ENCODE measurements around the gene DHDH.
"Not testable (repeated sequence)": the region's sequence is repeated elsewhere in the genome, so short reads cannot be mapped to it uniquely, and the experiment has no call there.

Gene DHDH

DNA sequence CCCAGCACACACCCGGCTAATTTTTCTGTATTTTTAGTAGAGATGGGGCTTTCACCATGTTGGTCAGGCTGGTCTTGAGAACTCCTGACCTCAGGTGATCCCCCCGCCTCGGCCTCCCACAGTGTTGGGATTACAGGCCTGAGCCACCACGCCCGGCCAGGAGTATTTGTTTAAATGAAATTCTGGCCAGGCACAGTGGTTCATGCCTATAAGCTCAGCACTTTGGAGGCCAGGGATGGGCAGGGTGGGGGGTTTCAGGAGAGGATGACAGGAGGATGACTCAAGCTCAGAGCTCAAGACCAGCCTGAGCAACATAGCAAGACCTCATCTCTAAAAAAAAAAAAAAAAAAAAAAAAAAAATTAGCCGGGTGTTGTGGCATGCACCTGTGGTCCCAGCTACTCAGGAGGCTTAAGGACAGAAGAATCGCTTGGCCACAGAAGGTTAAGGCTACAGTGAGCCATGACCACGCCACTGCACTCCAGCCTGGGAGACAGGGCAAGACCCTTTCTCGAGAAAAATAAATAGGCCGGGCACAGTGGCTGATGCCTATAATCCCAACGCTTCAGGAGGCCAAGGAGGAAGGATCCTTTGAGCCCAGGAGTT, 8.2 kb upstream of the DHDH start:
- Mint-ChIP-seq H3K9me3 (no peaks in the 10 kb centered on the region), H3K4me3 (no peak overlapping the region), H3K27ac (no peak overlapping the region), H3K4me1 (ENCODE audit: low read depth) (peaks cover 6% of the 10 kb centered on the region), H3K27me3 (no peaks in the 10 kb centered on the region), H3K36me3 (ENCODE audit: low read depth) (peaks cover 25% of the 10 kb centered on the region)
- DNase-seq, result no peak

DNA sequence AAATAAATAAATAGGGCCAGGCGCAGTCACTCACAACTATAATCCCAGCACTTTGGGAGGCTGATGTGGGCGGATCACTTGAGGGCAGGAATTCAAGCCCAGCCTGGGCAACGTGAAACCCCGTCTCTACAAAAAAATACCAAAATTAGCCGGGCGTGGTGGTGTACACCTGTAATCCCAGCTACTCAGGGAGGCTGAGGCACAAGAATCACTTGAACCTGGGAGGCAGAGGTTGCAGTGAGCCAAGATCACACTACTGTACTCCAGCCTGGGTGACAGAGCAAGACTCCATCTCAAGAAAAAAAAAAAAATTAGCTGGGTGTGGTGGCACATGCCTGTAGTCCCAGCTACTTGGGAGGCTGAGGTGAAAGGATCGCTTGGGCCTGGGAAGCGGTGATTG, 7.6 kb upstream of the DHDH start:
- H3K27ac Mint-ChIP-seq; H3K27me3 Mint-ChIP-seq; H3K4me1 Mint-ChIP-seq (ENCODE audit: low read depth); DNase-seq; H3K9me3 Mint-ChIP-seq; H3K4me3 Mint-ChIP-seq: not testable (repeated sequence)
- H3K36me3 Mint-ChIP-seq (ENCODE audit: low read depth), result peaks cover 22% of the 10 kb centered on the region

DNA sequence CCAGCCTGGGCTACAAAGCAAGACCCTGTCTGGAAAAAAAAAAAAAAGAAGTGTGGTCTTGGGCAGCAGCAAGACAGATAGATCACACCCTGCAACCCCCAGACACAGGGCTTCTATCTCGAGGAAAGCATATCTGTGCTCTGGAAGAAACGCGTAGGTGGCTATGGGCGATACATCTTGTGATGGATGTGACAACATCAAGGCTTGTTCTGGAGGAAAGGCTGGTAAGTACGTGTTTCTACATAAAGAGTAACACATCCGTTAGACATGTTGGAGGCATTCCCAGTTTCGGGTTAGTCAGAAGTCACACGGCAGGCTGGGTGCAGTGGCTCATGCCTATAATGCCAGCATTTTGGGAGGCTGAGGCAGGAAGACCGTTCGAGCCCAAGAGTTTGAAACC, 6.6 kb upstream of the DHDH start:
- peak; percentile 41 for DNase-seq
- Mint-ChIP-seq H3K36me3 (ENCODE audit: low read depth) (peaks cover 14% of the 10 kb centered on the region), H3K27ac (peak overlapping the region; percentile 63), H3K27me3 (no peaks in the 10 kb centered on the region), H3K9me3 (no peaks in the 10 kb centered on the region), H3K4me3 (peak overlapping the region; percentile 36), H3K4me1 (ENCODE audit: low read depth) (peaks cover 6% of the 10 kb centered on the region)

DNA sequence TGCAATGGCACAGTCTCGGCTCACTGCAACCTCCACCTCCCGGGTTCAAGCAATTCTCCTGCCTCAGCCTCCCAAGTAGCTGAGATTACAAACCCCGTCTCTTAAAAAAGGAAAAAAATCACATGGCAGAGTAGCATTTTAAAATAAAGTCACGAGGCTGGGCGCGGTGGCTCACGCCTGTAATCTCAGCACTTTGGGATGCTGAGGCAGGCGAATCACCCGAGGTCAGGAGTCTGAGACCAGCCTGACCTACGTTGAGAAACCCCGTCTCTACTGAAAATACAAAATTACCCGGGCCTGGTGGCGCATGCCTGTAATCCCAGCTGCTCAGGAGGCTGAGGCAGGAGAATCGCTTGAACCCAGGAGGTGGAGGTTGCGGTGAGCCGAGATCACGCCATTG, 5.8 kb upstream of the DHDH start:
- H3K27me3 Mint-ChIP-seq; H3K27ac Mint-ChIP-seq; H3K9me3 Mint-ChIP-seq; H3K4me1 Mint-ChIP-seq (ENCODE audit: low read depth); H3K36me3 Mint-ChIP-seq (ENCODE audit: low read depth); H3K4me3 Mint-ChIP-seq; DNase-seq: not testable (repeated sequence)

DNA sequence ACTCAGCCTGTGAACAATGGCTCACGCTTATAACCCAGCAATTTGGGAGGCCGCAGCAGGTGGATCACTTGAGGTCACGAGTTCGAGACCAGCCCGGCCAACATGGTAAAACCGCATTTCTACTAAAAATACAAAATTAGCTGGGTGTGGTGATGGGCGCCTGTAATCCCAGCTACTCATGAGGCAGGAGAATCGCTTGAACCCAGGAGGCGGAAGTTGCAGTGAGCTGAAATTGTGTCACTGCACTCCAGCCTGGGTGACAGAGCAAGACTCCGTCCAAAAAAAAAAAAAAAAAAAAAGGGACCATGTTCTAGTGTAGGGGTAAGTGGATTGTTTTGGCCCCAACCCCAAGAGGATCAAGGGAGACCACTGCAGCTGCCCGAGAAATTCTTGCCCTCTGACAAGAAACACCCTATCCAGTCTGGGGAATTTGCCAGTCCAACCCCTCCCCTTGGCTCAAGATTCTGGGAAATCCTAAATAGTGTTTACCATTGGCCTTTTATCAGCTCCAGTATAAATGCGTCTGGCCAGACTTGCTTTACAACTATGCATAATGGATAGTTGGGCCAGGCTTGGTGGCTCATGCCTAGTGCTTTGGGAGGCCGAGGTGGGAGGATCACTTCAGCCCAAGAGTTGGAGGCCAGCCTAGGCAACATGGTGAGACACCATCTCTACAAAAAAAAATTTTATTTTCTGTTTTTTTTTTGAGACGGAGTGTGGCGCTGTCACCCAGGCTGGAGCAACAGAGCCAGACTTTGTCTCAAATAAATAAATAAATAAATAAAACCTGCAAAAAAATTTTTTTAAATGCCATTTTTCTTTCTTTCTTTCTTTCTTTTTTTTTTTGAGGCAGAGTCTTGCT, 5.1 kb upstream of the DHDH start:
- Mint-ChIP-seq H3K9me3 (no peaks in the 10 kb centered on the region), H3K4me3 (no peak overlapping the region), H3K27ac (no peak overlapping the region), H3K4me1 (ENCODE audit: low read depth) (peaks cover 9% of the 10 kb centered on the region), H3K36me3 (ENCODE audit: low read depth) (peaks cover 2% of the 10 kb centered on the region), H3K27me3 (peaks cover 3% of the 10 kb centered on the region)
- no peak for DNase-seq

DNA sequence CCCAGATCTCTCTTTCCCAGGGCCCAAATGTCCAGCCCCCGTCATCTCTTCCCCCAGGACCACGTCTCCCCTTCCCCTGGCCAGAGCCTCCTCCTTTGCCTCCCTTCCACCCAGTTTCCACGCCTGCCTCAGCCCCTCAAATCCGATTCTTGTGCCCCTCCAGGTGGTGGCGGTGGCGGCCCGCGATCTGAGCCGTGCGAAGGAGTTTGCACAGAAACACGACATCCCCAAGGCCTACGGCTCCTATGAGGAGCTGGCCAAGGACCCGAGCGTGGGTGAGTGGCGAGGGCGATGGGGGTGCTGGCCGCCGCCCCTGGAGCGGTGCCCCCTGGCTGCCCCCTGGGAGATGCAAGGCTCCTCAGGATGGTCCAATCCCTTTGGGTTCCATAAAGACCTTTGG, 1.3 kb downstream of the DHDH start:
- peaks cover 3% of the 10 kb centered on the region for H3K27me3 Mint-ChIP-seq
- no peak overlapping the region for H3K27ac Mint-ChIP-seq
- no peaks in the 10 kb centered on the region for H3K9me3 Mint-ChIP-seq
- no peak overlapping the region for H3K4me3 Mint-ChIP-seq
- peaks cover 13% of the 10 kb centered on the region for H3K4me1 Mint-ChIP-seq (ENCODE audit: low read depth)
- DNase-seq, result no peak
- H3K36me3 Mint-ChIP-seq (ENCODE audit: low read depth), result no peaks in the 10 kb centered on the region

DNA sequence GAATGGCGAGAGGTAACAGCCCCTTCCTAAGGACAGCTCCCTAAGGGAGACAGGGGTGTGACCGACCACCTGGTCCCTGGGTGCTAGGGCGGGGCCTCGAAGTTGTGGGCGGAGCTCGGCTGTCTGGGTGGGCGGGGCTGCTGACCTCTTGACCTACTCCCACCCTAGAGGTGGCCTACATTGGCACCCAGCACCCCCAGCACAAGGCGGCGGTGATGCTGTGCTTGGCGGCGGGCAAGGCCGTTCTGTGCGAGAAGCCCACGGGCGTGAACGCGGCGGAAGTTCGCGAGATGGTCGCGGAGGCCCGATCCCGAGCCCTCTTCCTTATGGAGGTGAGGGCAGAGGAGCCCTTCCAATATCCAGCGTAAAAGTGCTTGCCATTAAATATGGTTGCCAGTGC, 2.4 kb downstream of the DHDH start:
- DNase-seq, result no peak
- Mint-ChIP-seq H3K4me1 (ENCODE audit: low read depth) (peaks cover 13% of the 10 kb centered on the region), H3K9me3 (no peaks in the 10 kb centered on the region), H3K27me3 (peaks cover 3% of the 10 kb centered on the region), H3K27ac (no peak overlapping the region), H3K36me3 (ENCODE audit: low read depth) (peaks cover 5% of the 10 kb centered on the region), H3K4me3 (no peak overlapping the region)

DNA sequence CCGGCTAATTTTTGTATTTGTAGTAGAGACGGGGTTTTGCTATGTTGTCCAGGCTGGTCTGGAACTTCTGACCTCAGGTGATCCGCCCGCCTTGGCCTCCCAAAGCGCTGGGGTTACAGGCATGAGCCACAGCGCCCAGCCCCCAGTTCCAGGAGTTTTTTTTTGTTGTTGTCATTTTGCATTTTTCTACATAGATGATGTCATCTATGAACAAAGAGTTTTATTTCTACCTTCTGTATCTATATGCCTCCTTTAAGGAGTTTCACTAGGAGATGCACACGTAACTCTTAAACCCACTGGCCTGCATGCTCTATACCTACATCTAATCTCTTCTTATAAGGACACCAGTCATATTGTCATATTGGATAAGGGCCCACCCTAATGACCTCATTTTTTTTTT, 4.8 kb downstream of the DHDH start:
- DNase-seq, result no peak
- Mint-ChIP-seq H3K27me3 (peaks cover 2% of the 10 kb centered on the region), H3K9me3 (peaks cover 5% of the 10 kb centered on the region), H3K27ac (no peak overlapping the region), H3K36me3 (ENCODE audit: low read depth) (peaks cover 9% of the 10 kb centered on the region), H3K4me1 (ENCODE audit: low read depth) (peaks cover 12% of the 10 kb centered on the region), H3K4me3 (no peak overlapping the region)

DNA sequence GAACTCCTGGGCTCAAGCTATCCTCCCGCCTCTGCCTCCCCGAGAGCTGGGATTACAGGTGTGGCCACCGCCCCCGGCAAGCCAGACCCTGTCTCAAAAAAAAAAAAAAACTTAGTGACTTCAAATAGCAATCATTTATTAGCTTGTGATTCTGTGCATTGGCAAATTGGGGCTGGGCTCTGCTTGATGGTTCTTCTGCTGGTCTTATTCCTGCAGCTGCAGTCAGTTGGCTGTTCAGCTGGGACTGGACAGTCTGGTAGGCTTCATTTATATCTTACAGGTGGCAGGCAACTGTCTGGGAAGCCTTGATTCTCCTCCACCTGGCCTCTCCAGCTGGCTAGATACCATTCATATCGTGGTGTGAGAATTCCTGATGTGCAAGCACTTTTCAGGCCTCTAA, 7.4 kb downstream of the DHDH start:
- H3K27me3 Mint-ChIP-seq, result no peaks in the 10 kb centered on the region
- peaks cover 5% of the 10 kb centered on the region for H3K9me3 Mint-ChIP-seq
- H3K4me3 Mint-ChIP-seq, result no peak overlapping the region
- H3K4me1 Mint-ChIP-seq (ENCODE audit: low read depth), result no peaks in the 10 kb centered on the region
- H3K36me3 Mint-ChIP-seq (ENCODE audit: low read depth), result peaks cover 9% of the 10 kb centered on the region
- no peak for DNase-seq
- no peak overlapping the region for H3K27ac Mint-ChIP-seq

DNA sequence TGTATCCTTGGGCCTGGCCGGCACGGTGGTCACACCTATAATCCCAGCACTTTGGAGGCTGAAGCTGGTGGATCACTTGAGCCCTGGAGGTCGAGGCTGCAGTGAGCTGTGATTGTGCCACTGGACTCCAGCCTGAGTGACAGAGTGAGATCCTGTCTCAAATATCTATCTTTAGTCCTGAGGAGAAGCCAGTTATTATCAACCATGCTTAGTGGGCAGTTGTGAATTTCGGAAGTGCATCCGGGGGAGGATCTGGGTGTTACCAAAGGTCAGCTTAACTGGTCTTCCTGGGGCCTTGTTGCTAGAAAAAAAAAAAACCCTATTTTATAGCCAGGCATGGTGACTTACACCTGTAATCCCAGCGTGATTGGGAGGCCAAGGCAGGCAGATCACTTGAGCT, 9.6 kb downstream of the DHDH start:
- Mint-ChIP-seq H3K9me3 (peaks cover 8% of the 10 kb centered on the region), H3K4me3 (no peak overlapping the region), H3K27ac (no peak overlapping the region), H3K36me3 (ENCODE audit: low read depth) (peaks cover 9% of the 10 kb centered on the region), H3K27me3 (no peaks in the 10 kb centered on the region), H3K4me1 (ENCODE audit: low read depth) (no peaks in the 10 kb centered on the region)
- no peak for DNase-seq

DNA sequence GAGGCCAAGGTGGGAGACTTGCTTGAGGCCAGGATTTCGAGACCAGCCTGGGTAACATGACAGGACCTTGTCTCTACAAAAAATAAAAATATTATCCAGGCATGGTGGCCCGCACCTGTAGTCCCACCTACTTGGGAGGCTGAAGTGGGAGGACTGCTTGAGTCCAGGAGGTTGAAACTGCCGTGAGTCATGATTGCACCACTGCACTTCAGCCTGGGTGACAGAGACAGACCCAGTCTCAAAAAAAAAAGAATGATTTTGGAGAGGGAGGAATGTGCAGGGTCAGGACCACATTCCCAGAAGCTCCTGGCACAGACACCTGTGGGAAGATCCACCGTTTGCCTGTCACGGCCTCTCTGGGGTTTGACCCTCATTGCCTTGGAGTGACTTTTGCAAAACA, 11.9 kb downstream of the DHDH start:
- H3K27ac Mint-ChIP-seq, result no peak overlapping the region
- DNase-seq, result no peak
- H3K27me3 Mint-ChIP-seq, result no peaks in the 10 kb centered on the region
- H3K9me3 Mint-ChIP-seq, result peaks cover 8% of the 10 kb centered on the region
- H3K36me3 Mint-ChIP-seq (ENCODE audit: low read depth), result peaks cover 7% of the 10 kb centered on the region
- no peaks in the 10 kb centered on the region for H3K4me1 Mint-ChIP-seq (ENCODE audit: low read depth)
- no peak overlapping the region for H3K4me3 Mint-ChIP-seq

DNA sequence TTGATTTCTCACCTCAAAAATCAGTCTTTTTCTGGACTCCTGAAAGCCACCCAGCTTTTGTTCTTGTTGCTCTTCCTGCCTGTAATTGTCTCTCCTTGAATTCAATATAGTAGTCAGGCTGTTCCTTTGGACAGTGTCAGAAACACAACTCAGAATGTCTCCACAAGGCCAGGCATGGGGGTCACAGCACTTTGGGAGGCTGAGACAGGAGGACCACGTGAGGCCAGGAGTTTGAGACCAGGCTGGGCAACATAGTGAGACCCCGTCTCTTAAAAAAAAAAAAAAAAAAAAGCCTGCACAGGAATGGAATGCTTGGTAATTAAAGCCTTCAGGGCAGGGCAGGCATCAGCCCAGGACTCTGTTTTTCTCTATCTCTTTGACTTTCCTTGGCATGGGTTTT, 12.3 kb downstream of the DHDH start:
- H3K9me3 Mint-ChIP-seq, result peaks cover 8% of the 10 kb centered on the region

DNA sequence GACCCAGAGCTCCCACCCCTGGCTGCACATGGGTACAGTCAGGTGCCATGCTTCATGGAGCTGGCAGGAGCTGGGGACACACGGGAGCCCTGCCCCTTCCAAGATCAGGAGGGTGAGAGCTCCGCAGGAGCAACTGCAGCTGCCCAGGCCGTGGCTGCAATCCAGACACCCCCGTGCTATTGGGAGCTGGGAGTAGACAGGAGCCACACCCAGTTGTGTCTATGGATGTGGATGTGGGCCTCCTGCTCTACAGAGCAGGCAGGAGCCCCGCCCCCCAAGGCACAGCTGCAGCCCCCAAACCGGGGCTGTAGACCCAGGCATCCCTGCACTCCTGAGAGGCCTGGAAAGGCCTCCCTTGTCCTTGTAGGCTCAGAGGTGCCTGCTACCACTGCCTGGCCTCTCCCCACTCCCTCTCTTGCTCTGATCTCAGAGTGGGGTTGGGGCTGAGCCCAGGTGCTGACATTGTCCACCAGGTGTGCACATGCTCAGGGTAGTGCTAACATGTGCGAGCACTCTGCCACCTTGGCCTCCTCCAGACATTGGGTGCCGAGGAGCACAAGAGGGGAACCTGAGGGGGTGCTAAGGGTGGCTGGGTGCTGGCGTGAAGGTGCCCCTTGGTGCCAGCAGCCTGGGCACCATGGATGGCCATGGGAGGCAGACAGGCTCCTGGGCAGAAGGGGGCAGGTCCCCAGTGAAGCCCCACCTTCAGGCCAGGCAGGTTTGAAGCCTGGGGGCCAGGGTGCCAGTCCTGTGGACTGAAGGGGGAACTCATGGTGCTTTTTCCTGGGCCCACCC, 13.2 kb downstream of the DHDH start:
- H3K4me3 Mint-ChIP-seq, result no peak overlapping the region
- no peaks in the 10 kb centered on the region for H3K27me3 Mint-ChIP-seq
- DNase-seq, result no peak
- no peaks in the 10 kb centered on the region for H3K36me3 Mint-ChIP-seq (ENCODE audit: low read depth)
- peaks cover 3% of the 10 kb centered on the region for H3K9me3 Mint-ChIP-seq
- no peak overlapping the region for H3K27ac Mint-ChIP-seq
- no peaks in the 10 kb centered on the region for H3K4me1 Mint-ChIP-seq (ENCODE audit: low read depth)

More for the DNA sequence above, 12.3 kb downstream of the DHDH start:
- peaks cover 5% of the 10 kb centered on the region for H3K36me3 Mint-ChIP-seq (ENCODE audit: low read depth)
- no peaks in the 10 kb centered on the region for H3K27me3 Mint-ChIP-seq
- no peak overlapping the region for H3K4me3 Mint-ChIP-seq
- no peak overlapping the region for H3K27ac Mint-ChIP-seq
- no peak for DNase-seq
- H3K4me1 Mint-ChIP-seq (ENCODE audit: low read depth), result no peaks in the 10 kb centered on the region

DNA sequence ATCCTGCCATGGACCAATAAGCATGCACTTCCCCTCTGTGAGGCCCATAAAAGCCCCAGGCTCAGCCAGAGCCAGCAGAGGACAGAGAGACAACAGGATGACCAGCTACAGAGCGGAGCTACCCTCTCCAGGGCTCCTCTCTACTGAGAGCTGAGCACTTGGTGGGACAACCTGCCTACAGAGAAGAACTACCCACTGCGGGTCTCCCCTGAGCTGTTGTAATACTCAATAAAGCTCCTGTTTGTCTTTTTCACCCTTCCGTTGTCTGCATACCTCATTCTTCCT, 13.7 kb downstream of the DHDH start:
- Mint-ChIP-seq H3K27me3 (no peaks in the 10 kb centered on the region), H3K4me1 (ENCODE audit: low read depth) (no peaks in the 10 kb centered on the region), H3K4me3 (no peak overlapping the region), H3K9me3 (peaks cover 3% of the 10 kb centered on the region), H3K36me3 (ENCODE audit: low read depth) (no peaks in the 10 kb centered on the region), H3K27ac (no peak overlapping the region)
- no peak for DNase-seq

DNA sequence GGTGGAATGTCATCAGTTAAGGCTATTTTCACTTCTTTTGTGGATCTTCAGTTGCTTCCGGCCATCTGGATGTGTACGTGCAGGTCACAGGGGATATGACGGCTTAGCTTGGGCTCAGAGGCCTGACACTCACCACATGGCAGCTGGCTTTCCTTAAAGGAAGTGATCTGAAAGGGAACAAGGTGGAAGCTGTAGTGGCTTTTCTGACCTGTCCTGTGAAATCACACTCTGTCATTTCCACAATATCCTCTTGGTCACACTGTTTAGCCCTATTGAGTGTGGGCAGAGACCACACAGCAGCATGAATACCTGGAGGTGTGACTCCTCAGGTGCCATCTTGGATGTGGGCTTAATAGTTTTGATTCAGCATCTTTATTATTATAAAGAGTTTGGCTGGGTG, 16.7 kb downstream of the DHDH start:
- DNase-seq, result no peak
- peaks cover 6% of the 10 kb centered on the region for H3K4me1 Mint-ChIP-seq (ENCODE audit: low read depth)
- no peak overlapping the region for H3K27ac Mint-ChIP-seq
- H3K9me3 Mint-ChIP-seq, result peaks cover 3% of the 10 kb centered on the region
- H3K4me3 Mint-ChIP-seq, result no peak overlapping the region
- H3K27me3 Mint-ChIP-seq, result no peaks in the 10 kb centered on the region
- H3K36me3 Mint-ChIP-seq (ENCODE audit: low read depth), result peaks cover 1% of the 10 kb centered on the region
